Dendritic cell treated with granulocyte-macrophage colony-stimulating factor and Interleukin-4, amounts not matched to agents 40 ng/mL and 50 ng/mL, for 4 days (primary cell): Measurements from ENCODE around the gene RUFY4.
A peak's percentile ranks its signal among the peaks of the same experiment; 100 is the strongest.
"Not testable (repeated sequence)": the region's sequence is repeated elsewhere in the genome, so short reads cannot be mapped to it uniquely, and the experiment has no call there.

Experiments
- H3K27ac Mint-ChIP-seq: one replicate; pipeline ENCODE4 v1.8.0; 2022; ENCODE audit warnings: mild to moderate bottlenecking, mixed read lengths
- H3K27me3 Mint-ChIP-seq: one replicate; pipeline ENCODE4 v1.8.0; 2022; ENCODE audit warnings: mild to moderate bottlenecking, mixed read lengths
- H3K36me3 Mint-ChIP-seq: one replicate; pipeline ENCODE4 v1.8.0; 2022; ENCODE audit warnings: low read depth, mixed read lengths
- H3K4me1 Mint-ChIP-seq: one replicate; pipeline ENCODE4 v1.8.0; 2022; ENCODE audit warnings: low read depth, mixed read lengths
- H3K4me3 Mint-ChIP-seq: one replicate; pipeline ENCODE4 v1.8.0; 2022; ENCODE audit warnings: mild to moderate bottlenecking, moderate library complexity, mixed read lengths
- H3K9me3 Mint-ChIP-seq: one replicate; pipeline ENCODE4 v1.8.0; 2022; ENCODE audit warnings: mixed read lengths
- intact Hi-C: fragments of 100-400 bp; cut with micrococcal nuclease; formaldehyde crosslinking; loops from one replicate; pipeline ENCODE4 v1.15.0; 2022

The RUFY4 gene

GRCh38 chr2:218027426-218028188 lies 41.4 kb upstream of the RUFY4 start:
- H3K4me1 Mint-ChIP-seq = peaks cover 4% of the 10 kb centered on the region
- H3K9me3 Mint-ChIP-seq = no peaks in the 10 kb centered on the region
- H3K27me3 Mint-ChIP-seq = peaks cover 5% of the 10 kb centered on the region
- H3K36me3 Mint-ChIP-seq = no peaks in the 10 kb centered on the region
- H3K4me3 Mint-ChIP-seq = no peak overlapping the region
- intact Hi-C loops = no loop called here
- no peak overlapping the region for H3K27ac Mint-ChIP-seq

GRCh38 chr2:218028189-218028495 lies 40.9 kb upstream of the RUFY4 start:
- H3K27me3 Mint-ChIP-seq = peaks cover 7% of the 10 kb centered on the region
- H3K36me3 Mint-ChIP-seq = no peaks in the 10 kb centered on the region
- H3K4me1 Mint-ChIP-seq = peaks cover 9% of the 10 kb centered on the region
- H3K27ac Mint-ChIP-seq = no peak overlapping the region
- no peaks in the 10 kb centered on the region for H3K9me3 Mint-ChIP-seq
- intact Hi-C loops = no loop called here
- H3K4me3 Mint-ChIP-seq = no peak overlapping the region

- Mint-ChIP-seq H3K4me1 (peaks cover 14% of the 10 kb centered on the region), H3K27ac (no peak overlapping the region), H3K27me3 (peaks cover 10% of the 10 kb centered on the region), H3K9me3 (no peaks in the 10 kb centered on the region), H3K4me3 (no peak overlapping the region), H3K36me3 (no peaks in the 10 kb centered on the region)
- intact Hi-C loops = no loop called here
These were observed 40.3 kb upstream of the RUFY4 start for GRCh38 chr2:218028562-218029348.

- Mint-ChIP-seq H3K27me3 (peaks cover 9% of the 10 kb centered on the region), H3K36me3 (no peaks in the 10 kb centered on the region), H3K4me1 (peaks cover 22% of the 10 kb centered on the region), H3K27ac (no peak overlapping the region), H3K9me3 (no peaks in the 10 kb centered on the region), H3K4me3 (no peak overlapping the region)
- intact Hi-C loops = loop anchor here (5.0 kb wide), 1 partner anchor 37 kb away; no protein-coding TSS in a partner anchor
These were observed 39.4 kb upstream of the RUFY4 start for GRCh38 chr2:218029366-218030360.

- no peaks in the 10 kb centered on the region for H3K36me3 Mint-ChIP-seq
- intact Hi-C loops = loop anchor here (5.0 kb wide), 1 partner anchor 38 kb away; no protein-coding TSS in a partner anchor
- no peak overlapping the region for H3K4me3 Mint-ChIP-seq
- no peaks in the 10 kb centered on the region for H3K9me3 Mint-ChIP-seq
- H3K27me3 Mint-ChIP-seq = peaks cover 9% of the 10 kb centered on the region
- no peak overlapping the region for H3K27ac Mint-ChIP-seq
- H3K4me1 Mint-ChIP-seq = peaks cover 31% of the 10 kb centered on the region
These were observed 38.5 kb upstream of the RUFY4 start for GRCh38 chr2:218030409-218031195.

GRCh38 chr2:218031261-218031660 lies 37.8 kb upstream of the RUFY4 start:
- Mint-ChIP-seq H3K4me3 (no peak overlapping the region), H3K27ac (no peak overlapping the region), H3K4me1 (peaks cover 37% of the 10 kb centered on the region), H3K36me3 (no peaks in the 10 kb centered on the region), H3K27me3 (peaks cover 9% of the 10 kb centered on the region), H3K9me3 (no peaks in the 10 kb centered on the region)
- intact Hi-C loops = loop anchor here (5.0 kb wide), 1 partner anchor 39 kb away; no protein-coding TSS in a partner anchor

GRCh38 chr2:218031771-218032257 lies 37.2 kb upstream of the RUFY4 start:
- no peaks in the 10 kb centered on the region for H3K9me3 Mint-ChIP-seq
- H3K27me3 Mint-ChIP-seq = peaks cover 9% of the 10 kb centered on the region
- H3K4me3 Mint-ChIP-seq = no peak overlapping the region
- intact Hi-C loops = loop anchor here (5.0 kb wide), 1 partner anchor 40 kb away; no protein-coding TSS in a partner anchor
- H3K36me3 Mint-ChIP-seq = no peaks in the 10 kb centered on the region
- H3K27ac Mint-ChIP-seq = no peak overlapping the region
- peaks cover 43% of the 10 kb centered on the region for H3K4me1 Mint-ChIP-seq

- peak overlapping the region; percentile 83 for H3K27ac Mint-ChIP-seq
These were observed 36.5 kb upstream of the RUFY4 start for GRCh38 chr2:218032336-218033171.

GRCh38 chr2:218033208-218033589 lies 35.9 kb upstream of the RUFY4 start:
- no peaks in the 10 kb centered on the region for H3K36me3 Mint-ChIP-seq
- no peaks in the 10 kb centered on the region for H3K9me3 Mint-ChIP-seq
- H3K4me3 Mint-ChIP-seq = no peak overlapping the region
- peak overlapping the region; percentile 83 for H3K27ac Mint-ChIP-seq
- intact Hi-C loops = loop anchor here (5.0 kb wide), 1 partner anchor 41 kb away; no protein-coding TSS in a partner anchor
- peaks cover 9% of the 10 kb centered on the region for H3K27me3 Mint-ChIP-seq
- peaks cover 39% of the 10 kb centered on the region for H3K4me1 Mint-ChIP-seq

More at GRCh38 chr2:218032336-218033171, 36.5 kb upstream of the RUFY4 start:
- no peaks in the 10 kb centered on the region for H3K36me3 Mint-ChIP-seq
- intact Hi-C loops = loop anchor here (5.0 kb wide), 1 partner anchor 40 kb away; no protein-coding TSS in a partner anchor
- H3K27me3 Mint-ChIP-seq = peaks cover 9% of the 10 kb centered on the region
- peaks cover 39% of the 10 kb centered on the region for H3K4me1 Mint-ChIP-seq
- H3K9me3 Mint-ChIP-seq = no peaks in the 10 kb centered on the region
- H3K4me3 Mint-ChIP-seq = no peak overlapping the region

- intact Hi-C loops = loop anchor here (1.0 to 5.0 kb wide), 3 partner anchors 42 to 249 kb away; no protein-coding TSS in a partner anchor
- Mint-ChIP-seq H3K4me3 (peak overlapping the region; percentile 75), H3K27ac (peak overlapping the region; percentile 83), H3K27me3 (peaks cover 9% of the 10 kb centered on the region), H3K9me3 (no peaks in the 10 kb centered on the region), H3K4me1 (peaks cover 44% of the 10 kb centered on the region), H3K36me3 (no peaks in the 10 kb centered on the region)
These were observed 35.2 kb upstream of the RUFY4 start for GRCh38 chr2:218033590-218034496.

GRCh38 chr2:218034497-218035213 lies 34.4 kb upstream of the RUFY4 start:
- Mint-ChIP-seq H3K27ac (peak overlapping the region; percentile 83), H3K4me3 (peak overlapping the region; percentile 75), H3K4me1 (peaks cover 52% of the 10 kb centered on the region)
- H3K36me3 Mint-ChIP-seq, H3K9me3 Mint-ChIP-seq, H3K27me3 Mint-ChIP-seq: not testable (repeated sequence)
- intact Hi-C loops = loop anchor here (1.0 to 5.0 kb wide), 3 partner anchors 42 to 250 kb away; no protein-coding TSS in a partner anchor
